Measurements from ENCODE around the gene RAB7A. TPM values are rescaled to one million over a fixed set of nuclear protein-coding genes. Genes with fewer than 3 reads are reported as not detected.

RAB7A gene
- total RNA-seq, 1 experiment from 2014 or later: 155 TPM

DNA sequence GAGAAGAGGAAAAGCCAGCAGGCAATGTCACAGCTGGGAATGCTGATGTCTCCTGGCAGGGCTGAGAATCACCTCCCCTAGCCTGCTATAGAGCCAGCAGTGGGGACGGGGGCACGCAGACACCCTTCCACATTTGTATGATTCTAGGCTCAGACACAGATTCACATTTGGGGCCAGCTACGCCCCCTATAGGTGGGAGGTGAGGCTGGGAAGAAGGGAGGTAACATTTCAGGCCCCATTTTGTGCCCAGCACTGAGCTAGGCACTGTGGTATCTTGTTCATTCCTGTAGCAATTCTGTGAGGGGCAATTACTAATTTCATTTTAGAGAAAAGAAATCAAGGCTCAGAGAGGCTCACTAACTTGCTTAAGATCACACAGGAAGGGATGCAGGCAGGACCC, 137.6 kb downstream of the RAB7A start:
- H3K14ac ChIP-seq (ENCODE audit: insufficient read depth, low read length): no peak overlapping the region
- H3K4ac ChIP-seq (ENCODE audit: low read depth, low read length): no peak overlapping the region
- no peak overlapping the region for H2BK15ac ChIP-seq (ENCODE audit: low read depth, low read length)
- H3K18ac ChIP-seq (ENCODE audit: insufficient read length, low read depth, low read length): no peak overlapping the region
- Mint-ChIP-seq H3K36me3 (ENCODE audit: insufficient read depth in 1 of 3, low read depth in 3 of 3) (peaks cover 26 to 31% (median 28%) of the 10 kb centered on the region in 3 experiments), H3K4me1 (peaks cover 10 to 19% of the 10 kb centered on the region in 2 experiments), H3K4me3 (no peak overlapping the region), H3K27me3 (ENCODE audit: low read depth) (peaks cover 7% of the 10 kb centered on the region), H3K9me3 (peaks cover 28 to 29% of the 10 kb centered on the region in 2 experiments), H3K27ac (no peak overlapping the region)
- no peak overlapping the region for H4K8ac ChIP-seq (replicated peaks; ENCODE audit: insufficient read length, low read depth, low read length)
- H3K56ac ChIP-seq (ENCODE audit: insufficient read length, low read depth, low read length): no peak overlapping the region
- no peaks in the 10 kb centered on the region for H3K79me2 ChIP-seq (ENCODE audit: insufficient read depth, low read length)
- TF ChIP-seq, protein P1, sequence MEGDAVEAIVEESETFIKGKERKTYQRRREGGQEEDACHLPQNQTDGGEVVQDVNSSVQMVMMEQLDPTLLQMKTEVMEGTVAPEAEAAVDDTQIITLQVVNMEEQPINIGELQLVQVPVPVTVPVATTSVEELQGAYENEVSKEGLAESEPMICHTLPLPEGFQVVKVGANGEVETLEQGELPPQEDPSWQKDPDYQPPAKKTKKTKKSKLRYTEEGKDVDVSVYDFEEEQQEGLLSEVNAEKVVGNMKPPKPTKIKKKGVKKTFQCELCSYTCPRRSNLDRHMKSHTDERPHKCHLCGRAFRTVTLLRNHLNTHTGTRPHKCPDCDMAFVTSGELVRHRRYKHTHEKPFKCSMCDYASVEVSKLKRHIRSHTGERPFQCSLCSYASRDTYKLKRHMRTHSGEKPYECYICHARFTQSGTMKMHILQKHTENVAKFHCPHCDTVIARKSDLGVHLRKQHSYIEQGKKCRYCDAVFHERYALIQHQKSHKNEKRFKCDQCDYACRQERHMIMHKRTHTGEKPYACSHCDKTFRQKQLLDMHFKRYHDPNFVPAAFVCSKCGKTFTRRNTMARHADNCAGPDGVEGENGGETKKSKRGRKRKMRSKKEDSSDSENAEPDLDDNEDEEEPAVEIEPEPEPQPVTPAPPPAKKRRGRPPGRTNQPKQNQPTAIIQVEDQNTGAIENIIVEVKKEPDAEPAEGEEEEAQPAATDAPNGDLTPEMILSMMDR (conservative IDR thresholded peaks at IDR 0.05): peak; percentile 66
- H3K9me3 ChIP-seq (ENCODE audit: control insufficient read depth, low read depth, low read length): peaks cover 21% of the 10 kb centered on the region
- H4K91ac ChIP-seq (ENCODE audit: insufficient read length, low read depth, low read length): no peak overlapping the region
- DNase-seq: no peak
- WGBS (ENCODE audit: extremely low coverage, insufficient read length, low lambda C conversion rate): no CpG with 5 or more reads among the region's 3 CpGs
- no peaks in the 10 kb centered on the region for H3K23me2 ChIP-seq (ENCODE audit: insufficient read length, low read depth, low read length, poor library complexity, severe bottlenecking)
- no peak overlapping the region for H4K5ac ChIP-seq (ENCODE audit: insufficient read length, low read depth, low read length)
- H3K27ac ChIP-seq (ENCODE audit: insufficient read length, low read depth, low read length): no peak overlapping the region
- no peak overlapping the region for H3T11ph ChIP-seq (ENCODE audit: low read length)
- H2BK120ac ChIP-seq (ENCODE audit: low read depth, low read length, poor library complexity, severe bottlenecking): no peak overlapping the region
- no peak overlapping the region for H3K23ac ChIP-seq (ENCODE audit: insufficient read length, low read depth, low read length)
- no peaks in the 10 kb centered on the region for H4K20me1 ChIP-seq (ENCODE audit: control insufficient read depth, insufficient read depth, insufficient read length)
- no peak overlapping the region for H3K9ac ChIP-seq (ENCODE audit: extremely low read depth, insufficient read length, low read length)
- no peak overlapping the region for H2BK20ac ChIP-seq (ENCODE audit: low read depth, low read length, poor library complexity, severe bottlenecking)
- no peak overlapping the region for H2AK5ac ChIP-seq (ENCODE audit: insufficient read length, low read length)
- no peaks in the 10 kb centered on the region for H3K79me1 ChIP-seq (ENCODE audit: insufficient read depth, low read depth, low read length, poor library complexity, severe bottlenecking)
- no peak overlapping the region for H3K4me2 ChIP-seq (ENCODE audit: insufficient read depth, insufficient read length, low read length)
- H2BK12ac ChIP-seq (ENCODE audit: insufficient read length, low read depth, low read length): no peak overlapping the region
- no peaks in the 10 kb centered on the region for H3K4me1 ChIP-seq (ENCODE audit: insufficient read depth, low read length)
- H3K27me3 ChIP-seq (ENCODE audit: insufficient read depth, low read length): no peaks in the 10 kb centered on the region
- H2AFZ ChIP-seq (ENCODE audit: low read length): no peak overlapping the region
- H2BK5ac ChIP-seq (ENCODE audit: insufficient read length, low read length): no peak overlapping the region

Other genes with a start within 250 kb of the RAB7A start
- gene GATA2, start 233.0 kb upstream of the RAB7A start, total RNA-seq (2021): 1.9 and 2.7 TPM in 2 replicates
- 170 and 174 TPM in 2 replicates for gene RPN1, start 75.4 kb upstream of the RAB7A start, total RNA-seq (2021)
- 37.6 and 43.1 TPM in 2 replicates for gene ACAD9, start 153.4 kb downstream of the RAB7A start, total RNA-seq (2021)

Measured in H9 (cell line).